ENCODE measurements around the gene NLRP9. TPM values are rescaled to one million over a fixed set of nuclear protein-coding genes. Genes with fewer than 3 reads are reported as not detected.
A peak's percentile ranks its signal among the peaks of the same experiment; 100 is the strongest.

The NLRP9 gene
- total RNA-seq, 1 donor from 2014 or later: not detected

GRCh38 chr19:55690109-55690768 is 48.0 kb downstream of the NLRP9 start:
- intact Hi-C loops (cut with micrococcal nuclease): no loop called here
- ATAC-seq (no peak), DNase-seq (peak; percentile 26)

DNA sequence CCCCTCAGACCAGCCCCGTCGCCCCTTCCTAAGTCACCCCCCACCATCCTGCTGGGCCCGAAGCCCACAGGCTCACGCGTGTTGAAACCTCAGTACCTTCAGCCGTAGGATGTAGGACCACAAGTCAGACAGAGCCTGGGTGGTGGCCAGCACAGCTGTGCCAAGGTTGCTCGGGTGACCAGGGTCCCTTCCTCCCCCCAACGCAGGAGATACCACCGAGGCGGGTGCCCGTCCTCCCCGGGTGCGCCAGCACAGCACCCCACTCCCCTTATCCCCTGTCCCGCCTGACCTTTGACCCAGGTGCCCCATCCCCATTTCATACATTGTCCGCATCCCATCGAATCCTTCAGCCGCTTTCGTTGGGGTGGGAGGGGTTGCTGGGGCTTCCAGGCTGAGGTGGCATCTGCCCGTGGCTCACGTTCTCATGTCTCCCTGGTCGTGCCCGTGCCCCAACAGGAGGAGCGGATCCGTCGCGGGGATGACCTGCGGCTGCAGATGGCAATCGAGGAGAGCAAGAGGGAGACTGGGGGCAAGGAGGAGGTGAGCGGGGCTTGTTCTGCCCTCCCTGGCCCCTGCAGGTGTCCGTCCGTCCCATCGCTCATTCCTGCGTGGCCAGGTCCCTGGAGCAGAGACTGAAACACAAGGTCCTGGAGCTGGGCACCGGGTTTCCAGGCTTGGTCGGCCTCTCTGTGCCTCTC is 48.6 kb downstream of the NLRP9 start:
- DNase-seq (peak; percentile 23), ATAC-seq (no peak)
- intact Hi-C loops (cut with micrococcal nuclease): no loop called here

- intact Hi-C loops (cut with micrococcal nuclease): no loop called here
- ATAC-seq (peak; percentile 15), DNase-seq (peak; percentile 20)
Measured at GRCh38 chr19:55688422-55689218, 49.6 kb downstream of the NLRP9 start.

- DNase-seq (peak; percentile 26), ATAC-seq (no peak)
Measured at GRCh38 chr19:55687281-55688201, 50.7 kb downstream of the NLRP9 start.

DNA sequence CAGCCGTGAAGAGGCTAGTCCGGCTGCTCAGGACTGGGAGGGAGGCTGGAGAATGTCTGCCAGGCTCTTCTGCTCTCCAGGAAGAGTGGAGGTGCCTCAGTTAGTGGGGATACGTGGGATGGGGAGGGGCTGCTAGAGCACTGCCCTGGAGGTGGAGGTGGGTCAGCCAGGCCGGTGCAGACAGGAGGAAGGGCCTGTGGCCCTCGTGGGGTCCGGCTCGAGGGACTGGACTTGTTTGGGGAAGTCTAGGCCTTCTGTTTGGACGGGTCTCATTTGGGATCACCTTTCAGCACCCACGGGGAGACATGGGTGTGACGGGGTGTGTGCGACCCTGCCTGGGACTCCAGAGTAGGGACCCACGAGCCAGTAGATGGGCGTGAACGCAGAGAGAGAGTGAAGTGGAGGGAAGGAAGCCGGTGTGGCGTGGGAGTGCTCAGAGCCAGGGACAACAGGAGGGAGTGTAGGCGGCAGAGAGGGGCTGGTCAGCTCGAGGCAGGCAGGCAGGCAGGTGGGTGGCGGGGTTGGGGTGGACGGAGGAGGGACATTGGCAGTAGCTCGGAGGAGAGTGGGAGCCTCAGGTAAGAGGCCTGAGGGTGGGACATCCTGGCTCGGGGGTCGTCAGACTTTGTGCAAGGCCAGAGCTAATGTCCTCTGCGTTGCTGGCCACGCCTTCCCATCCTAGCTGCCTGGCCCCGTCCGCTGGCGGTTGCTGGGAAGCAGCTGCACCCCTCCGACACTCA is 51.7 kb downstream of the NLRP9 start:
- intact Hi-C loops (cut with micrococcal nuclease): no loop called here
- ATAC-seq (no peak), DNase-seq (peak; percentile 19)

More at GRCh38 chr19:55687281-55688201, 50.7 kb downstream of the NLRP9 start:
- intact Hi-C loops (cut with micrococcal nuclease): no loop called here

GRCh38 chr19:55685776-55686175 is 52.4 kb downstream of the NLRP9 start:
- intact Hi-C loops (cut with micrococcal nuclease): no loop called here
- no peak for ATAC-seq
- DNase-seq: no peak

- intact Hi-C loops (cut with micrococcal nuclease): no loop called here
- no peak for ATAC-seq
- DNase-seq: peak; percentile 28
Measured at GRCh38 chr19:55684946-55685681, 53.1 kb downstream of the NLRP9 start.

GRCh38 chr19:55683449-55684261 is 54.5 kb downstream of the NLRP9 start:
- intact Hi-C loops (cut with micrococcal nuclease): no loop called here
- ATAC-seq: no peak
- no peak for DNase-seq

- no peak for ATAC-seq
- DNase-seq: no peak
- intact Hi-C loops (cut with micrococcal nuclease): no loop called here
Measured at GRCh38 chr19:55681131-55682092, 56.8 kb downstream of the NLRP9 start.

DNA sequence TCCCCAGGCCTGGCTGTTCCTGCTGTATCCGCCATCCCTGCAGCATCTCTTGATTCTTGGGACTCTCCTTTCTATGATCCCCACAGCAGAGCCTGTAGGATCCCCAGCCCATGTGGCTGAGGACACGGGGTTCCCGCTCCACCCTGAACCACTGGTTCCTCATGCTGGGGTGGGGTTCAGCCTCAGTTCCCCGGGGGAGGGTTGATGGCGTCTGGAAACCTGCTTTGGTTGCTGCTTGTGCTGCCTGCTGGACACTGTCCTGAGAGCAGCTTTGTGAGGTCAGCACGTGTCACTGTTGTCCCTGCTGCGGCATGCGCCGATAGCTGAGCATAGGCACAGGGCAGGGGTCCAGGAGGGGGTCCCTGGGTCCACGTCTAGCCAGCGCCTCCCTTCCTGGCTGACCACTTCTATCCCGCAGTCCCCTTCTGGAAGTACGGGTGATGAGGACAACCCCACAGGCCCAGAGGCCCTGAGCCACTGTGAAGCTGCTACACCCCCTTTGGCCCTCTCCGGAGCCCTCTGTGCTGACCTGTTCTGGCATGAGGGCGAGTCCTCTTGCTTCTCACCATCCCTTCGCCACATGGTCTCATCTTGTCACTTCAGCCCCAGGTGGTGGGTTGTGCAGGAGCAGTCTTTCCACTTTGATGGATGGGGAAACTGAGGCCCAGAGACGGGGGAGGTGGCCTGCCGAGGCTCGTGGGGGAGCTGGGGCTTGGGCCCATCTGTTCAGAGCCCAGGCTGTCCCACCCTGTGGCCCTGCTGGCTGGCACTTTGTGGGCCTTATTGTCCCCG is 57.7 kb downstream of the NLRP9 start:
- intact Hi-C loops (cut with micrococcal nuclease): no loop called here
- no peak for DNase-seq
- ATAC-seq: no peak

DNA sequence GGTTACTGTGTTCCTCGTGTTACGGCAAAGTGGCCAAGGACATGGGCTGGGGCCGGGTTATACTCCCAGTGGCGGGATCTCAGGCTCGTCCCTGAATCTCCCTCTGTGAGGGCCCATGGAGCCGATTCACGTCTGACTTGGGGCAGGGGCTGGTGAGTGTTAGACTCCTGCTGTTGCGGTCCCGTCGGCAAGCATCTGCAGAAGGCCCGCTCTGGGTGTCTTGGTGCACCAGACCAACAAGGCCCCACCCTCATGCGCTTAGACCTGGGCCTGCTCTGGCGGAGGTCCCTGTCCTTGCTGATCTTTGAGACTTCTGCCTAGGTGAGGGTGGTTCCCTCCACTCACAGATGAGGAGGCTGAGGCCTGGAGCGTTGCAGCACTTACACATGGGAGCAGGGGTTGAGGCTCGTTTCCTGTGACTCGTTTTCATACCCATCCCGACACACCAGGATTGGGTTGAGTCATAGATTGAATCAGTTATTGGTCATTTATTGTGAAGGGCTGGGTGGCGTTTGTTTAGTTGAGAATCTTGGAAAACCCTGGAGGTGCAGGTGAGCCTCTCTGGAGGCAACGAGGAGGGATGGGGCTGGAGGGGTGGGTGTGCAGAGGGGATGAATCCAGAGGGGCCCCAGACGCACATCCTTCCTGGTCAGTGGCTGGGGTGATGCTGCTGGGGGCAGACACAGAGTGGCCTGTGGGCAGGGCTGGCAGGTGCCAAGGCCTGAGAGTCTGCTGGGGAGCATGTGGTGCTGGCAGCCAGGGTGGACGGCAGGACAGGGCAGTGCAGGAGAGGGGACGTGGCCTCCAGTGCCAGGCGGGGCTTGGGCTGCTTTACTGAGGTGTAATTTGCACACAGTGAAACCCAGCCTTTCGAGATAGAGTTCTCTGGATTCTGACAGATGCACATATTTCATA is 58.6 kb downstream of the NLRP9 start:
- no peak for ATAC-seq
- no peak for DNase-seq
- intact Hi-C loops (cut with micrococcal nuclease): no loop called here

GRCh38 chr19:55678121-55678671 is 60.0 kb downstream of the NLRP9 start:
- DNase-seq (peak; percentile 63), ATAC-seq (peak; percentile 3)
- intact Hi-C loops (cut with micrococcal nuclease): no loop called here

DNA sequence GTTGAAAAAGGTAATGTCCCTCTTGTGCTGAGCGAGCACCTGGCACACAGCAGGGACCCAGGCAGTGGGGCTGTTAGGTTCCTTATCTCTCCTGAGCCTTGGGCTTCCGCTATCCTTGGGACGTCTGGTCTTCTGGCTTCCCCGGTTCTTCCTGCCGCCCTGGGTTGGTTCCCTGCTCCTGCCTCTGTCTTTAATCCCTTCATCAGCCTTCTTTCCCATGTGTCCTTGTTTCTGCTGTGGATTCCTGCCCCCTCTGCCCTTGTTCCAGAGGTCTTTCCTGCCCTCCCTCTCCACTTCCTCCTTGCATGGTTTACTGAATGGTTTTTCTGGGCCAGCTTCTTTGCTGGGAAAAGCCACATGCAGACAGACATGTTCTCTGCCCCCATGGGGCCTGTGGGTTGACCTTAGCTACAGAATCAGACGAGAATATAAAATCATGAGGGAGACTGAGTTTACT is 60.6 kb downstream of the NLRP9 start:
- ATAC-seq (no peak), DNase-seq (no peak)
- intact Hi-C loops (cut with micrococcal nuclease): no loop called here
